Activated CD8-positive, alpha-beta memory T cell treated with anti-CD3 and anti-CD28 coated beads for 24 hours (primary cell): ENCODE results near the gene CEP112.

Experiments
- DNase-seq: peaks from one replicate; pipeline ENCODE4 v3.0.0-alpha.2; 2020

The CEP112 gene

DNA sequence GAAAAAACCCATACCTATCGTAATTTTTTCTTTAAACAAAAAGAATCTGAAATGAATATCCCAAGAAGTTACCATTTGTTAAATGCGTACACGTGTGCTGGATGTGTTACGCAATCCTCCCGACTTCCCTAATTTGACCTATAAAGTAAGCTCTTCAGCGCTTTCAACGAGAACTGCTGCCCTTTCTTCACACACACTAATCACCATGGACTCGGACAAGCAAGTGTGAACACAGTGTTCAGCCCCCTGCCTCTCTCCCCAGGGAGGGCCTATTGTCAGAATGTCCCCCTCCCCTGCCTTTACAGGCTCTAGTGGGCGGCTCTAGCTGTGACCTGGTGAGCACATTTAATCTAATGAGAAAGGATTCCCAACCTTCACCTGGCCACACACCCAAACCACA, 216.1 kb downstream of the CEP112 start:
- no peak for DNase-seq

DNA sequence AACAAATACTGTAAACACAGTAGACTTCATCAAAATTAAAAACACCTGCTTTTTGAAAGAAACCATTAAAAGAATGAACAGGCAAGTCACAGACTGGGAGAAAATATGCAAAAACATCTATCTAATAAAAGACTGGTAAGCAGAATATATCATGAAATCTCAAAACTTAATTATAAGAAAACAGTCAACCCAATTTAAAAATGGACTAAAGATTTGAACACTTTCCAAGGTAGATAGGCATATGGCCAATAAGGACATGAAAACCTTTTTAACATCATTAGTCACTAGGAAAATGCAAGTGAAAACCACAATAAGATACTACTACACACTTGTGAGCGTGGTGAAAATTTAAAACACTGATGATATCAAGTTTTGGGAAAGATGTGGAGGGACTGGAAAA, 218.7 kb downstream of the CEP112 start:
- DNase-seq: no peak

DNA sequence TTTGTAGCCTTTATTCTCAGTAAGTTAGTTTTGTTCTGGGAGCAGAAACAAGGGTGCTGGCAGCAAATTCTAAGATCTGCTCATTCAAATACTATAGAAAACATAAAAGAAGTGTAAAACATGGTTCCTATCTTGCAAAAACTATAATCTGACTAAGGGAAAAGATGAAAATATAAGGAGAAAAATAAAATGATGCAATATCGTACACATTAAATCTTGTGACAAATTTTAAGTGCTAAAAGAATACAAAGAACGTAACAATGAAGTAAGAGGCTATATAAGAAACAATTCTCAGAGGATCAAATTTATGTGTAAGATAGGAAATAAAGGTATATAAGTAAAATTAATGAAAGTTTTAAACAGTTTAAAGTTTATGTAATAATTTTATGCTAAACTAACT, 224.6 kb downstream of the CEP112 start:
- no peak for DNase-seq

DNA sequence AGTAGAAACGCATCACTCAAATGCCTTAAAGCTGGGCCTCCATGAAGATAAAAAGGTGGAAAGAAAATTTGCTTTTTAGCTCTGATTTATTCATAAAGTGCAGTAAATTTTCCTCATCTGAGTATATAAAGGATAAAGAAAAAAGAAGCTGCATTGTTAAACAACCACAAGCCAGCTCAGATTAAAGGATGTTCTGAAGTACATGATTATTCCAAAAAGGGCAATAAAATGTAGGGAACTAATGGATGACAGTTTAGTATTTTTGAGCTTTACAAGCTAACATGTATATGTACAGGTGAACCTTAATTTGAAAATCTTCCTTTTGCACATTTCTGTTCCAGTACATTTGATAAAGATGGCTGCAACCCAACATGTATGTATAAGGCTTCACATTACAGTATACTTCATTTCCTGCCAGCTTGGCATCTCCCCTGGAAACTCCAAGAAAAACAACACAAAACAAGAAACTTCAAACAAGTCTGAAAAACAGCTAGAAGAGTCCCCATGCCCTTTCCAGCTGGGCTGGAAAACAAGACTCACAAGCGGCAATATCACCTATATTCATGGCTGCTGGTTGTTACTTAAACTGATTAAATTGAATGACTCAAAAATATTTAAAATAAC, 225.7 kb downstream of the CEP112 start:
- DNase-seq: no peak

DNA sequence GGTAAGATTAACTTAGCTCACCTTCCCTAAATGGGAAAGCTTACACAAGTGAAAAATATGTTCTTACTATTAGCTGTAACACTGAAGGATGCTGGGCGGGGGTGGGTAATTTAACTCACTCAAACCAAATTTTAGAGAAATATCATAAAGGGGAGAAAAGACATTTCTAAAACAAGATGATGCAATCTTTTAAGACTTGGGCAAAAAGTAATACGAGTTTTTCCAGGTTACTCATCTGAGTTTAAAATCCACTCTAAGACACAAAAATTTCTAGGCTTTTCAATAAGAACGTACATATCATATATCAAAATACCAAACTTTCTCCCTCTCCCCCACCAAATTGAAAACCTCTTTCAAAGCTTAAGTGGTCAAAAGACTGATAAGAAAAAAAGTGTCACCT, 228.8 kb downstream of the CEP112 start:
- DNase-seq: no peak

DNA sequence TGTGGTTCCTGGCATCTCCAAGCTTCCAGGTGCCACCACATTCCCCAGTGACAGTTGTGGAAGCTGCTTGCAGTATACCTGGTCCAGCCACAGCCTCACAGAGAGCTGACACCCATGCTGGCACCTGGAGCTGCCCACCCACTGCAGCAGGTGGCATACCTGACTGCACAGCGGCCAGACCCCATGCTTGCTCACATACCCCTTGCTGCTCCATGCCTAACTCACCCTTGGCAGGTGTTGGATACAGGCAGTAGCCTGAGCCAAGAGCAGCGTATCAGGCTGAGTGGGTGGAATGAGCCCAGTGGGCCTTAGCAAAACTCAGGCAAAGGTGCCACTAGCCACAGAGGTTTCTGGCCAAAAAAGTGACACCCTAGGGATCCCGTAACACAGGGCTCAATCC, 232.3 kb downstream of the CEP112 start:
- no peak for DNase-seq

DNA sequence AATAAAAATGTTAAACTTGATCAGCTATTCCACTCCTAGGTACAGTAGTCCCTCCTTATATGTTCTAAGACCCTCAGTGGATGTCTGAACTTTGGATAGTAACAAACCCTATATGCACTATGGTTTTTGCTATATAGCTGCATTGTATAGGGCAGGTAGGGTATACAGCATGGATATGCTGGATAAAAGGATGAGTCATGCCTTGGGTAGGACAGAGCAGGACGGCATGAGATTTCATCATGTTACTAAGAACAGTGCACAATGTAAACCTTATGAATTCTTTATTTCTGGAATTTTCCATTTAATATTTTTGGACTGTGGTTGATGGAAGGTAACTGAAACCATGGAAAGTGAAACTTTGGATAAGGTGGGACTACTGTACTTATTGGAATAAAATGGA, 235.1 kb downstream of the CEP112 start:
- no peak for DNase-seq

DNA sequence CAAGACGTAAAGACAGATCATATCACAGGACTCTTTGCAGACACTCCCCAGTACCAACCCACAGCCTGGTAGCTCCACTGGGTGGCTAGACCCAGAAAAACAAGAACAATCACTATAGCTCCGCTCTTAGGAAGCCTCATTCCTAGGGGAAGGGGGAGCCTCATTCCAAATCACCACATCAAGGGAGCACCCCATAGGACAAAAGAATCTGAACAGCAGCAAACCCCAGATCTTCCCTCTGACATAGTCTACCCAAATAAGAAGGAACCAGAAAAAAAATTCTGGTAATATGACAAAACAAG, 237.8 kb downstream of the CEP112 start:
- no peak for DNase-seq

DNA sequence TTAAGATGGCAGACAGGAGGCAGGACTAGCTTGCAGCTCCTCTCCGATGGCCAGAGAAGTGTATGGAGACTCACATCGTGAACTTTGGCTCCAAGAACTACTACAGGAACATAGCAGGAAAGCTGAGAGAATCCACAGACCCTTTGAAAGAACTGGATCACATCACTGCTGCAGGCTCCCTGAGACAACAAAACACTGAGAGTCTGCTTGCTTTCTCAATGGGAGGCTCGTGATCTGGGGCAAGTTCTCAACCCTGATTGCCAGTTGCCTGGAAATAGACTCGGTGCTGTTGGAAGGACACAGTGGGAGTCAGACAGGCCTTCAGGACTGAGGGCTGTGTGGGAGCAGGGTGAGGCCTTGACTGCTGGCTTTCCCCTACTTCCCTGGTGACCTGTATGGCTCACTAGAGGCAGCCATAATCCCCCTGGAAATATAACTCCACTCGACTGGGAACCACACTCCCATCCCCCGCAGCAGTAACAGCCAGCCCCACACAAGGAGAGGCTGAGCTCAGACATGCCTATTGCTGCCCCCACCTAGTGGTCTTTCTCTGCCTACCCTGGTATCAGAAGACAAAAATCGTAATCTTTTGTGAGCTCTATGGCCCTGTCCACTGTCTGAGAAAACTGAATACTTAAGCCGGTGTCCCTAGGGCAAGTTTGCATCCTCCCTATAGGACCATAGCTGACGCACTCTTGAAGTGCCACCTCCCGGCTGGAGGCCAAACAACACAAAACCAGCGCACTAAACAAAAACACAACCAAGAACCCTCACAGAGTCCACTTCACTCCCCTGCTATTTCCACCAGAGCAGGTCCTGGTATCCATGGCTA, 238.4 kb downstream of the CEP112 start:
- DNase-seq: no peak

DNA sequence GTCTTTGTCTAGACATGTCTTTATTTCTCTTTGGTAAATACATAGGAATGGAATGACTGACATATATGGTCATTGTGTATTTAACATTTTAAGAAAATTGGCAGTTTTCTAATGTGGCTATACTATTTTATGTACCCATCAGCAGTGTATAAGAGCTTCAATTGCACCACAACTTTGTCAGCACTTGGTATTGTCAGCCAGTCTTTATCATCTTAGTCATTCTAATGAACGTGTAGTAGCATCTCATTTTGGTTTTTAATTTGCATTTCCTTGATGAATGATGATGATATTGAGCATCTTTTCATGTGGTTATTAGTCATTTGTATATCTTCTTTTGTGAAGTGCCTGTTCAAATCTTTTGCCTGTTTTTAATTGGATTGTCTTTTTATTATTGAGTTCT, 239.3 kb downstream of the CEP112 start:
- DNase-seq: no peak

DNA sequence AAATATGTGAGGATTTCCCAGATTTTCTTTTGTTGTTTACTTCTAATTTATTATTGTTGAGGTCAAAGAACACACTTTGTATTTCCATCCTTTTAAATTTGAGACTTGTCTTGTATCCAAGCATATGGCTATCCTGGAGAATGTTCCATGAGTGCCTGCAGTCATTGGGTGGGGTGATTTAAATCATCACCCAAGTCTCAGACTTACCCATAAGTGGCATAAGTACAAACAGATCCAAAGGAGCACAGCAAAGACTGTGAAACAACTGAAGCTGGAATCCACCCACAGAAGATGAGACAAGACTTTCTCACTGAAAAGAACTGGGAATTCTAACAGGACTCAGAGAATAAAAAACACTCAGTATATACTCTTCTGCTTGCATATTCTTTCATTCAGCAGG, 239.9 kb downstream of the CEP112 start:
- no peak for DNase-seq

DNA sequence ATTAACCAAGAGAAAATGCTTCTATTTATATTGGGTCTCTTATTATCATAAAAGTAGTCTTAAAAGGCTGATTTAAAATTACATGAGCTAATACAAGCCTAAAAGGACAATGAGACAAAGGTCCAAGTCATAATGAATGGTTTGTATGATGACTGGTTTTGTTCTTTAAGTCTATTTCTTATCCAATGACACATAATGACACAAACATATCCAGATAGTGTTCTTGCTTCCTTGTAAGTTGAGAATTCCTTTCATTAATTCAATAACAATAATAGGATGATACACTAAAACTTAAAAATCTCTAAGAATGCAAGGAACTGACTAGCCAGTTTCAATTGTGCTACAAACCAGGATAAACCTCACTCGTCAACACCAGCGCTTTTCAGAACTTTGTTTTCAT, 244.1 kb downstream of the CEP112 start:
- no peak for DNase-seq

DNA sequence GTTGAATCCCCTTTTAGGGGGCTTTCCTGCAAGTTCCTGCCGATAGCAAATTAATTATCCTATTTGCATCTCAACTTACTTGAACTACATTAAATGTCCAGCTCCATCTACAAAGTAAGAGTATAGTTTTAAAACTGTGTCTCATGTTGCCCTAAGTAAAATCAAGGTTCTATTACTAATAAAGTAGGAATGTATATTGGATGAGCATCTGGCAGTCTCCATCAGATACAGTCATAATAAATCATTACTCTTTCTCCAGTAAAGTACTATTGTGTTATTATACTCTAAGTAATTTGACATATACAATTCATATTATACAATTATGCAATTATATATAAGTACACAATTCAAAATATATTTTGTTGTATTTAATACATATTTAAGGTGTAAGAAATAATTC, 249.3 kb downstream of the CEP112 start:
- DNase-seq: no peak

DNA sequence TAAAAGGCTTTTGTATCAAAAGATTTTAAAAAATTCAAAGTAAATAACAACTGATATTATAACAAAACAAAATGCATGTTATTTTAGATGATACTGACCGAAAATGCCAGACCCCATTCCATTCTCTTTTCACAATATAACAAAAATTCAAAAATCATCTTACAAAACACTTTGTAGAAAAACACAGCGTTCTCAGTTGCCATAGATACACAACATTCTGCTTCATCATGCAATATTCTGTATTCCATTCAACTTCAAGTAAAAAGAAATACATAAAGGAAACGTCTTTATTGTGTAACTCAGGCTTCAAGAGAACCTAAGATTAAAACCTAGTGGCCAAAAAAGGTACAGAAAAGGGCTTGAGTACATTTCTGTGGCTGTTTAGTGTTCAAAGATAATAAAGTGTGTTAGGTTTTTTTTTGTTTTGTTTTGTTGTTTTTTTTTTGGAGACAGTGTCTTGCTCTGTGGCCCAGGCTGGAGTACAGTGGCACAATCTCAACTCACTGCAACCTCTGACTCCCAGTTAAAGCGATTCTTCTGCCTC, 250.5 kb downstream of the CEP112 start:
- DNase-seq: no peak

DNA sequence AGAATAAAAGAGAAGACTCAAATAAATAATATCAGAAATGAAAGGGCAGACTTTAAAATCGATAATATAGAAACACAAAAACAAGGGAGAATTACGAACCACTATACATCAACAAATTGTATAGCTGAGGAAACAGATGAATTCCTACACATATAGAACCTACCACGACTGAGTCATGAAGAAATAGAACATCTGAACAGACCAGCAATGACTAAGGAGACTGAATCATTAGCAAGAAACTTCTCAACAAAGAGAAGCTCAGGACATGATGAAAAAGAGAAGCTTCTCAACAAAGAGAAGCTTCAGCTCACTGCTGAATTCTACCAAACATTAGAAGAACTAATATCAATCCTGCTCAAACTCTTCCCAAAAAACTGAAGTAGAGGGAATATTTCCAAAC, 255.9 kb downstream of the CEP112 start:
- no peak for DNase-seq

DNA sequence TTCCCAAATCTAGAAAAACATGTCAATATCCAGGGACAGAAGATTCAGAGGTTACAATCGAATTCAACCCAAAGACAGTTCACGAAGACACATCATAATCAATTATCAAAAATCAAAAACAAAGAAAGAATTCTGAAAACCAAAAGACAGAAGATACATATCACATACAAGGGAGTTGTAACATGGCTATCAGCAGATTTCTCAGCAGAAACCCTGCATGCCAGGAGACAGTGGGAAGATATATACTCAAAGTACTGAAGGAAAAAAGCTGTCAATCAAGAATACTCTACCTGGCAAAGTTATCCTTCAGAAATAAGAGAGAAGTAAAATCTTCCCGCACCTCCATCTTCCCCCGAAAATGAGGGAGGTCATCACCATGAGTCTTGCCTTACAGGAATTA, 258.6 kb downstream of the CEP112 start:
- DNase-seq: no peak

DNA sequence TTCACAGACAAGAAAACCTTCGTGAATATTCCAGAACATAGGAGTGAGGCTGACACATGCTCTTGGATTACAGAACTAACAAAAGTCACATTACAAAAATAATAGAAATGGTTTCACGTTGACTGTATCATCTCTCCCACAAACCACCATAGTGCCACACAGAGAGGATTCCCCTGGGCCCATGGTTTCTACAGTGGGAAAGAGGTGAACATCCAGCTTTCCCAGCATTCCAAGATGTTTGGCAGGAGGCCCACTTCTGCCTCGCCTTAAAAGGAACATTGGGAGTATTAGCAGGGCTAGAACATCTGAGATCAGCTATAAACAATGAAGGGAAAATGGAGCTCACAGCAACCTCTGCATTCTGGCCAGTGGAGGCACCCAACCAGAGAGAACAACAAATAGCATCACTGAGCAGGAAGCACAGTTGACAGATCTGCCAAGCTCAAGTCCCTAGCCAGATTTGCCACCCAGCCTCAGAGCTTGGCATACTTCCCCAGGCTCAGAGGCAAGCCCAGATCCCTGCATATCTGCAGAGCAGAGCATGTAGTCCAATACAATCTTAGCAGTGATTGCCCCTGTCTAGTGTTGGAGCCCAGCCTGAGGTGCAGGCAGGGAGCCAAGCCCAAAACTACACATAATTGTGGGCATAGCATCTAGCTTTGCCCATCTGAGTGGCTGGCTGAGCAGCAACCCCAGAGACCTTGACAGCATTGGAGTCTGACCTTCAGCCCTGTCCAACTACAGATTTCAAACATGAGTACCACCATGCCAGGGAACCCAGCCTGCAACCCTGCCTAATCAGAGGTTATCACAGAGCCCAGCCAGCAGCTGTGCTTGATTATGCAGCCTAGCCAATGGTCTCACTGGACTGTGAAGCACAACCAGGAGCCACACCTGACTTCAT, 260.4 kb downstream of the CEP112 start:
- DNase-seq: no peak

DNA sequence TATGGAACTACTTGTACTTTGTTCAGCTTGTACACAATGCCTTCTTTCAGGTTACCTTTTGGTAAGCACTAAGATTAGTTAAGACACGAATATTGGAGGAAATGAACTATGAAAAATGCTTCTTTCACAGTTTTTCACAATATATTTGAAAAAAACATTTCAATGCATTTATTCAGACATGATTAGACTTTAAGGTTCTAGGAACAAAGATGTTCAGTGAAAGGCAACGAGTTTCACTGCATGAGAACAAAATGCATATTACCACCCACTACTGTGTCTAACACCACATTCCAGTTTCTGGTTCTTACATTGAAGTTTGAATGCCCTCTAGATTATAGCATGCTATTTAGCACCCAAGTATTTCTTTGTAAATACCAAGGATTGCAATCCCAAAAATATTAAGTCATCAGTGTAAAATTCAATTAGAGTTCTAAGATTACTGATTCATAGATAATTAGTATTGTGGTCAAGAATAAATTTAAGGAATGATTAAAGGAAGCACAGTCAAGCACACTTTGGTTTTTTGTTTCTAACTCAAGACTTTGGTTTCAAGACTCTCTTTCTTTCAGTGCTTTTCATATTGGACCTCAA, 261.7 kb downstream of the CEP112 start:
- DNase-seq: no peak

DNA sequence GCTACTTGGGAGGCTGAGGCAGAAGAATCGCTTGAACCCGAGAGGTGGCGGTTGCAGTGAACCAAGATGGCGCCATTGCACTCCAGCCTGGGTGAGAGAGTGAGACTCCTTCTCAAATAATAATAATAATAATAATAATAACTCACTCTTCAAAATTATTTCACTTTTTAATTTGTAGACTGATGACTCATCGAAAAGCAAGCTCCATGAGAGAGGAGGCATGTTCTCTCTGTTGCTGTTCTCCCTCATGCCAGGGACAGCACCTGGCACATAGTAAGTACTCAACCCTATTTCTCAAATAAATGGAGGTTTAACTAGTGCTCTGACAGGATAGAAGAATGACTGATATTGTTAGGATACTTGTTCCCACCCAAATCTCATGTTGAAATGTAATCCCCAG, 265.3 kb downstream of the CEP112 start:
- no peak for DNase-seq

DNA sequence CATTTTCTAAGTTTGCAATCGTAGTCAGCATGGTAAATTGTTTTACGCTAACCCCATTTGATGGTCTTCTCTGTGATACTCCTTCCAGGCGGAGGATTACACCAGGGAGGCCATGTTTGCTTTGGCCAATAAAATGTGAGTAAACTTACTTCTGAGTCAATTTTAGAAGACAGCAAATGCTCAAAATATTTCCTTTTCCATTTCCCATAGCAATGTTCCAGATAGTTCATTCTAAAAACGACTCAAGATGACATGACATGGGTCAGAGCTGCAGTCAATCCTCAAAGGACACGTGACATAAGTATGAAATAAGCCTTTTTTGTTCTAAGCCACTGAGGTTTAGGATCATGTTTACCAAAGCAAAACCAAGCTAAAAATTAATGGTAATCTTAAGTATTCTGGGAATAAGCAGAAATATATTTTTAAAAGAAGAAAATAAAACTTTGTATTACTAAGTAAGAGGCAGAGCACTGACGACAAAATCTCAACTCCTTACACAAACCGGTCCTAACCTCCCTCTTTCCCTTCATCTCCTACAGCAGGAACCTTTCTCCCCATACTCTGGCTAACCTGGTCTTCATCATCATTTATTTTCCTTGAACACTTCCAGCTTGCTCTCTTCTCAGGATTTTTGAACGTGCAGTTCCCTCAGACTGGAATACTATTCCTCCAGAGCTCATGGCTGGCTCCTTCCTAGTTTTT, 266.2 kb downstream of the CEP112 start:
- no peak for DNase-seq

DNA sequence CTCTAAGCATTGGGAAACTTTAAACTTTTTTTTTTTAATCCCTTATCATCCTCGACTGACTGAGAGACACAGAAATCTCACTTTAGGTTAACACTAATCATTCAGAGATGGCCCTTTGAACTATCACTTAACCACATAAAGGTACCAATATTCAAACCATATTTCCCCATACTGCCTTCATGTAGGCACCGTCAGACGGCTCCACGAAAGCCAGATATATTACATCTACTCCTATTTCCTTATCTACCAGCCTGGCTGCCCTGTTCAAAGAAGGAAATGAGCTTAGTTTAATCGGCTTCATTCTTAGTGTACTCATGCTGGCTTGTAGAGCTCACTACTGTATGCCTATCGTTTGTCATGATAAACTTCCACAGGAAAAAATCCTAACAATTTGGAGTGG, 270.9 kb downstream of the CEP112 start:
- DNase-seq: no peak

DNA sequence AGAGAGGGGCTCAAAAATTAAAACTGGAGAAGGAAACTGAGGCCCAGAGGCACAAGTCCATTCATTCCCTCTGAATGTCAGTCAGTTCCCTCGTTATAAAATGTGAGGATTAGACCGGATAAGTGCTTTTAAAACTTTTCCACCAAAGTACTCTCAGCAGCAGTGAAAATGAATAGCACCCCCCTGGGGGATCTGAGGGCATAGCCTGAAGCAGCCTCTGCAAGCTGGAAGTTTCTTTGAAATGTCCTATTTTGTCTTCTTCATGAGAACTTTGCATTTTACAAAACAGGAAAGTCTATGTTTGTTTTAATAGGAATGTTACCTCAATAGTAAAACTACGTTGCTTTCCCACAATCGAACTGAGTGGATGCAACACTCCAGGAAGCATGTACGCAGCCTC, 273.0 kb downstream of the CEP112 start:
- no peak for DNase-seq

DNA sequence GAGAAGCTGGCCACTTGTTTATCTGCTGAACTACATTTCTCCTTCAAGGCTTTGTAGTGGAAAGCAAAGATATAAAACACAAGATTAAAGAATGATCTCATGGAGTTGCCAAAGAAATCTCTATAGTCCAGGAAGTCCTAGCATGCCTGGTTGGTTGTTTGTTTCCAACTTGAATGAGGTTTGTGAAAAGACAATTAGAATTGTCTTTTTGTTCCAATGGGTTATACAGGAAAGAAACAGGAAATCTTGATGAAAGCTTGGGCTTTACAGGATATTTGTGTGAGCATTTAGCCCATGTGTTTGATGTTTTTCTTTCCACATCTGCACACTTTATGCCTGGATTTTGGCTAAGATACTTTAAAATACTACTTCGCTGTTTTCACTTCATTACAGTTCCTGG, 273.4 kb downstream of the CEP112 start:
- no peak for DNase-seq
